HepG2 (cell line): ENCODE results near the gene CYTH1. TPM values are rescaled to one million over a fixed set of nuclear protein-coding genes. Genes with fewer than 3 reads are reported as not detected.

ENCODE experiments used
- CEBPB ChIP-seq: IDR thresholded peaks from 2 replicates; pipeline ENCODE4 v1.6.1; 2011; ENCODE audit warnings: low read depth, low read length, improper control_type of control experiment, borderline replicate concordance
- EED ChIP-seq: sonication (generic); formaldehyde crosslinking; IDR thresholded peaks from 2 replicates; pipeline ENCODE4 v1.5.0; 2020; ENCODE audit warnings: mild to moderate bottlenecking, missing genetic modification reagents
- EP300 ChIP-seq, 3 experiments: sonication (generic) in 1 of 3; formaldehyde crosslinking in 1 of 3; IDR thresholded peaks; 2 replicates each; pipeline versions ENCODE4 v1.5.1 to v1.6.1; 2011 to 2020; ENCODE audit warnings: low read depth in 2 of 3, low read length in 2 of 3, borderline replicate concordance in 1 of 3, improper control_type of control experiment in 1 of 3, mild to moderate bottlenecking in 1 of 3, missing genetic modification reagents in 1 of 3, moderate library complexity in 1 of 3
- FOXA1 ChIP-seq, 2 experiments: fragments of 450-650 bp in 1 of 2; sonication (generic) in 1 of 2; formaldehyde crosslinking in 1 of 2; IDR thresholded peaks; 2 replicates each; pipeline versions ENCODE4 v1.4.0 to v1.6.1; 2016 to 2020; ENCODE audit warnings: missing genetic modification reagents in 1 of 2
- KAT7 ChIP-seq: IDR thresholded peaks from 2 replicates; pipeline ENCODE4 v1.6.1; 2018; ENCODE audit warnings: borderline replicate concordance, missing compliant biosample characterization
- KDM4B ChIP-seq: sonication (generic); formaldehyde crosslinking; IDR thresholded peaks from 2 replicates; pipeline ENCODE4 v1.4.0; 2020; ENCODE audit warnings: missing genetic modification reagents
- KMT2A ChIP-seq: sonication (generic); formaldehyde crosslinking; IDR thresholded peaks from 2 replicates; pipeline ENCODE4 v1.4.0; 2020; ENCODE audit warnings: missing genetic modification reagents
- NONO ChIP-seq, 2 experiments: fragments of 450-650 bp in 1 of 2; sonication (generic) in 1 of 2; formaldehyde crosslinking in 1 of 2; IDR thresholded peaks in 1 of 2; conservative IDR thresholded peaks in 1 of 2; 2 replicates each; pipeline versions ENCODE4 v1.6.1 to v1.8.0; 2017 to 2022; ENCODE audit warnings: mild to moderate bottlenecking in 1 of 2, missing genetic modification reagents in 1 of 2, moderate library complexity in 1 of 2
- PHB2 ChIP-seq: fragments of 450-650 bp; IDR thresholded peaks from 2 replicates; pipeline ENCODE4 v1.6.1; 2018; ENCODE audit not compliant: partially characterized antibody
- POGZ ChIP-seq: sonication (generic); formaldehyde crosslinking; IDR thresholded peaks from 2 replicates; pipeline ENCODE4 v1.4.0; 2020; ENCODE audit warnings: mild to moderate bottlenecking, missing genetic modification reagents
- RCOR2 ChIP-seq: IDR thresholded peaks from 2 replicates; pipeline ENCODE4 v1.6.1; 2016; ENCODE audit warnings: missing biosample characterization, missing genetic modification reagents
- ZNF235 ChIP-seq: sonication (generic); formaldehyde crosslinking; IDR thresholded peaks from 2 replicates; pipeline ENCODE4 v1.8.1; 2023; ENCODE audit warnings: mild to moderate bottlenecking, missing genetic modification reagents, borderline replicate concordance
- ZNF598 ChIP-seq: sonication (generic); formaldehyde crosslinking; IDR thresholded peaks from 2 replicates; pipeline ENCODE4 v1.5.1; 2020; ENCODE audit warnings: mild to moderate bottlenecking, missing genetic modification reagents, borderline replicate concordance
- ZNF614 ChIP-seq: IDR thresholded peaks from 2 replicates; pipeline ENCODE4 v1.6.1; 2018; ENCODE audit warnings: missing biosample characterization, missing genetic modification reagents, inconsistent platforms, borderline replicate concordance
- ZNF644 ChIP-seq: IDR thresholded peaks from 2 replicates; pipeline ENCODE4 v1.6.1; 2016; ENCODE audit warnings: low read depth
- polyA plus RNA-seq, 8 experiments: library from polyadenylated mRNA; depleted of rRNA in 3 of 8; stranded (reverse) in 7 of 8; unstranded in 1 of 8; fragments of >200 nt; fragmentation: Illumina TruSeq in 4 of 8; extraction: Trizol in 4 of 8; gene quantifications; 2 replicates each; pipeline versions ENCODE4 v1.2.1 to v1.2.3, GENCODE V29; 2011 to 2016; ENCODE audit warnings: low read depth in 4 of 8, missing spikeins in 1 of 8, mixed read lengths in 1 of 8; ENCODE audit not compliant: insufficient read depth in 1 of 8
- total RNA-seq, 5 experiments: library from RNA; depleted of rRNA; stranded (reverse); fragments of >200 nt; fragmentation: Illumina TruSeq; extraction: Trizol; gene quantifications; 2 replicates each; pipeline ENCODE4 v1.2.3, GENCODE V29; 2016; ENCODE audit warnings: low read depth in 1 of 5
- TF ChIP-seq, protein P1 (sequence below): sonication (generic); formaldehyde crosslinking; IDR thresholded peaks from 2 replicates; pipeline ENCODE4 v1.4.0; 2020; ENCODE audit warnings: mild to moderate bottlenecking, missing genetic modification reagents
- TF ChIP-seq, protein P2 (sequence below): sonication (generic); formaldehyde crosslinking; IDR thresholded peaks from 2 replicates; pipeline ENCODE4 v1.4.0; 2020; ENCODE audit warnings: missing genetic modification reagents, mild to moderate bottlenecking, borderline replicate concordance

The CYTH1 gene
- total and polyA plus RNA-seq, 2 of the 13 experiments (the other 11 are each of a cell fraction or from before 2014, with no cell fraction given), result 20.1 to 48.9 TPM

DNA sequence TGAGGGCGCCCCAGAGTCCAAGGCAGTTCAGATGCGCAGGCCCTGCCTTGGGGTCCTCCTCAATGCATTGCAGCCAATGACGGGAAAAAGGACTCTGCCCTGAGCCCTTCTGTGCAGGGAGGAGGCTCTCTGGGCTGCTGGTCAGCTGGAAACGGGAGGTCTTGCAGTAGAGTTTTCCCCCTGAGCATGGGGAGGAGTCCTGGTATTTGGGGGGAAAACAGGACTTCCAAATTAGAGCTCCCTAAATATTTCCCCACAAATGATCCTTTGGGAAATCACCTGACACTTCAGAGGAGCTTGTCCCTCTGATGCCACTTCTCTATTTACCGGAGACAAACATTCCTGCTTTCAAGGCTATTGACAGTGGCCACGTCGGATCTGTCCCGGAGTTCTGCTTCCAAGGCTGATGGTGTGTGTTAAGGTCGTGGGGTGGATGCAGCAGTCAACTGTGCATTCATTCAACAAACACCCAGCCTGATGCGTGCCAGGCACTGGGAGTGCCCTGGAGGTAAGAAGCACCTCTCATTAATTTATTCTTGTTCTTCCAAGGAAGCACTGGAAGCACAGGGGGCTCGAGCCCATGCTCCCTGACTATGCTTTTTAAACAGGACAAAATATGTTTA is 131.9 kb downstream of the CYTH1 start (continued):
- TF ChIP-seq, protein P1, sequence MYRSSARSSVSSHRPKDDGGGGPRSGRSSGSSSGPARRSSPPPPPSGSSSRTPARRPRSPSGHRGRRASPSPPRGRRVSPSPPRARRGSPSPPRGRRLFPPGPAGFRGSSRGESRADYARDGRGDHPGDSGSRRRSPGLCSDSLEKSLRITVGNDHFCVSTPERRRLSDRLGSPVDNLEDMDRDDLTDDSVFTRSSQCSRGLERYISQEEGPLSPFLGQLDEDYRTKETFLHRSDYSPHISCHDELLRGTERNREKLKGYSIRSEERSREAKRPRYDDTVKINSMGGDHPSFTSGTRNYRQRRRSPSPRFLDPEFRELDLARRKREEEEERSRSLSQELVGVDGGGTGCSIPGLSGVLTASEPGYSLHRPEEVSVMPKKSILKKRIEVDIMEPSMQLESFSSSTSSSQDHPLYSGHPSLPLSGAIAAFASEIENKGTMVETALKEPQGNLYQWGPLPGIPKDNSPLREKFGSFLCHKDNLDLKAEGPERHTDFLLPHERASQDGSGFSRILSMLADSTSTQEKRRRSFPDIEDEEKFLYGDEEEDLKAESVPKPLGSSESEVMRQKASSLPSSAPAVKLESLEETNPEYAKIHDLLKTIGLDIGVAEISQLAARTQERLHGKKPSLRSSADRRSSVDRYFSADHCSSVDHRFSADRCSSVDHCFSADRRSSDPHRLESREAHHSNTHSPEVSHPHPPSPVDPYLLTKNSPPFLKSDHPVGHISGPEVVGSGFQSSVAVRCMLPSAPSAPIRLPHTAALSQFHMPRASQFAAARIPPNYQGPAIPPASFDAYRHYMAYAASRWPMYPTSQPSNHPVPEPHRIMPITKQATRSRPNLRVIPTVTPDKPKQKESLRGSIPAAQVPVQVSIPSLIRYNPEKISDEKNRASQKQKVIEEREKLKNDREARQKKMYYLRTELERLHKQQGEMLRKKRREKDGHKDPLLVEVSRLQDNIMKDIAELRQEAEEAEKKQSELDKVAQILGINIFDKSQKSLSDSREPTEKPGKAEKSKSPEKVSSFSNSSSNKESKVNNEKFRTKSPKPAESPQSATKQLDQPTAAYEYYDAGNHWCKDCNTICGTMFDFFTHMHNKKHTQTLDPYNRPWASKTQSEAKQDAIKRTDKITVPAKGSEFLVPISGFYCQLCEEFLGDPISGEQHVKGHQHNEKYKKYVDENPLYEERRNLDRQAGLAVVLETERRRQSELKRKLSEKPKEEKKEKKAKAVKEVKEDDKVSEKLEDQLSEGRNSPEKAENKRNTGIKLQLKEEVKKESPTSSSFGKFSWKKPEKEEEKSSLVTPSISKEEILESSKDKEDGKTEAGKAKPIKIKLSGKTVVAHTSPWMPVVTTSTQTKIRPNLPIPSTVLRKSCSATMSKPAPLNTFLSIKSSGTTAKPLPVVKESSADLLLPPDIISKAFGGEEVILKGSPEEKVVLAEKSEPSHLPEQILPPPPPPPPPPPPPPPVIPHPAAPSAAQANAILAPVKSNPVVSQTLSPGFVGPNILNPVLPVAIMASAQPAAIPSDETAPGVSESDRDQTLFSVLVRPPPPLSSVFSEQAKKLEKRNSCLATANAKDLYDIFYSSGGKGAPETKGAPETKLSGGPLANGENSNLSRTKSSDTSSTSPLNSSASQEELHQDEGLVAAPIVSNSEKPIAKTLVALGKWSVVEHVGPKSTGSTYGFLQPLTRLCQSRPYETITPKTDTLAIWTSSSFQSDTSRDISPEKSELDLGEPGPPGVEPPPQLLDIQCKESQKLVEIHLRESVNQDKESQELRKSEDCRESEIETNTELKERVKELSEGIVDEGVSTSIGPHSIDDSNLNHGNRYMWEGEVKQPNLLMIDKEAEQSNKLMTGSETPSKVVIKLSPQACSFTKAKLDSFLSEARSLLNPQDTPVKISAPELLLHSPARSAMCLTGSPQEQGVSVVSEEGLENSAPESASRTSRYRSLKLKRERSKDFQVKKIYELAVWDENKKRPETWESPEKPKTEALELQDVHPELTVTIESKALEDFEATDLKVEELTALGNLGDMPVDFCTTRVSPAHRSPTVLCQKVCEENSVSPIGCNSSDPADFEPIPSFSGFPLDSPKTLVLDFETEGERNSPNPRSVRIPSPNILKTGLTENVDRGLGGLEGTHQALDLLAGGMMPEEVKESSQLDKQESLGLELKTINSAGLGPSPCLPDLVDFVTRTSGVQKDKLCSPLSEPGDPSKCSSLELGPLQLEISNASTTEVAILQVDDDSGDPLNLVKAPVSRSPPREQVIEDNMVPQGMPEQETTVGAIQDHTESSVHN, result no peak
- peak; percentile 100 for TF ChIP-seq RCOR2 (CRISPR knock-in tag)
- TF ChIP-seq, protein P2, sequence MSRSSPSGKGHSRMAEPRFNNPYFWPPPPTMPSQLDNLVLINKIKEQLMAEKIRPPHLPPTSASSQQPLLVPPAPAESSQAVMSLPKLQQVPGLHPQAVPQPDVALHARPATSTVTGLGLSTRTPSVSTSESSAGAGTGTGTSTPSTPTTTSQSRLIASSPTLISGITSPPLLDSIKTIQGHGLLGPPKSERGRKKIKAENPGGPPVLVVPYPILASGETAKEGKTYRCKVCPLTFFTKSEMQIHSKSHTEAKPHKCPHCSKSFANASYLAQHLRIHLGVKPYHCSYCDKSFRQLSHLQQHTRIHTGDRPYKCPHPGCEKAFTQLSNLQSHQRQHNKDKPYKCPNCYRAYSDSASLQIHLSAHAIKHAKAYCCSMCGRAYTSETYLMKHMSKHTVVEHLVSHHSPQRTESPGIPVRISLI (CRISPR knock-in tag), result no peak
- TF ChIP-seq ZNF235 (CRISPR knock-in tag), result no peak
- no peak for TF ChIP-seq EED (CRISPR knock-in tag)
- TF ChIP-seq ZNF644 (CRISPR knock-in tag), result peak; percentile 69; the same call in 1 of the 2 replicates
- peak; percentile 85 for TF ChIP-seq POGZ (CRISPR knock-in tag)
- TF ChIP-seq PHB2, result no peak
- no peak for TF ChIP-seq NONO (IDR thresholded peaks at IDR 0.05)
- TF ChIP-seq NONO (CRISPR knock-in tag; conservative IDR thresholded peaks at IDR 0.05), result peak; percentile 93
- peak; percentile 77; the same call in 1 of the 2 replicates for TF ChIP-seq KDM4B
- peak; percentile 96 for TF ChIP-seq FOXA1 (IDR thresholded peaks at IDR 0.05)
- peak; percentile 100 for TF ChIP-seq FOXA1 (CRISPR knock-in tag; IDR thresholded peaks at IDR 0.05)
- peak; percentile 98 for TF ChIP-seq ZNF614
- peak; percentile 65 for TF ChIP-seq CEBPB
- TF ChIP-seq EP300 (IDR thresholded peaks at IDR 0.05; ENCODE audit: low read depth in 2 of 2, low read length in 2 of 2), result peak; percentile 97 to 98
- peak; percentile 99 for TF ChIP-seq EP300 (CRISPR knock-in tag; IDR thresholded peaks at IDR 0.05; ENCODE audit: borderline replicate concordance)
- TF ChIP-seq KAT7, result no peak
- TF ChIP-seq ZNF598, result 0 out of 2 replicates have a peak, but pooled peaks have one; percentile 12
- peak; percentile 54 for TF ChIP-seq KMT2A (CRISPR knock-in tag)
